Heart right ventricle (tissue), 16 donors: ENCODE results near the gene CSTF3. TPM values are rescaled to one million over a fixed set of nuclear protein-coding genes. Genes with fewer than 3 reads are reported as not detected.
A peak's percentile ranks its signal among the peaks of the same experiment; 100 is the strongest.

Experiments used
- ATAC-seq, 8 donors: fragments of 200-7000 bp; cut with Tn5 transposase; one replicate each; pipeline ENCODE4 v1.9.1; 2020; ENCODE audit warnings: mild to moderate bottlenecking in 8 of 8, moderate library complexity in 8 of 8, moderate number of reproducible peaks in 1 of 8
- DNase-seq, 2 donors: peaks; one replicate each; pipeline ENCODE4 v3.0.0-alpha.2; 2020
- H3K27ac ChIP-seq, 10 donors: fragments of 200-600 bp; sonication (generic) in 2 of 10; one replicate each; pipeline versions ENCODE4 v1.5.0 to v1.8.0; 2020 to 2022; ENCODE audit warnings: mild to moderate bottlenecking in 3 of 10
- H3K27me3 ChIP-seq, 7 donors: fragments of 200-600 bp; one replicate each; pipeline ENCODE4 v1.8.0; 2021 to 2022; ENCODE audit warnings: mild to moderate bottlenecking in 2 of 7
- H3K36me3 ChIP-seq, 9 donors: fragments of 200-600 bp; sonication (generic) in 1 of 9; one replicate each; pipeline versions ENCODE4 v1.5.0 to v1.8.0; 2020 to 2022; ENCODE audit warnings: mild to moderate bottlenecking in 2 of 9
- H3K4me1 ChIP-seq, 9 donors: fragments of 200-600 bp; sonication (generic) in 1 of 9; one replicate each; pipeline versions ENCODE4 v1.5.0 to v1.8.0; 2020 to 2022; ENCODE audit warnings: mild to moderate bottlenecking in 4 of 9
- H3K4me3 ChIP-seq, 10 donors: fragments of 200-600 bp; sonication (generic) in 2 of 10; one replicate each; pipeline versions ENCODE4 v1.5.0 to v1.8.0; 2020 to 2022; ENCODE audit warnings: mild to moderate bottlenecking in 7 of 10, moderate library complexity in 2 of 10
- H3K9me3 ChIP-seq, 11 donors: fragments of 200-600 bp in 10 of 11; sonication (generic) in 2 of 11; one replicate each; pipeline versions ENCODE4 v1.5.0 to v1.8.0; 2013 to 2022; ENCODE audit warnings: mild to moderate bottlenecking in 2 of 11, control low read depth in 1 of 11, moderate library complexity in 1 of 11
- WGBS, 2 donors: extraction: QIAGEN DNeasy Blood & Tissue Kit; methylation state at CpG; one replicate each; pipeline ENCODE4 v1.1.7; 2013; ENCODE audit warnings: inconsistent platforms in 1 of 2; 5-methylcytosine and 5-hydroxymethylcytosine counted together
- intact Hi-C, 10 donors: fragments of 100-400 bp; cut with DNase I; formaldehyde crosslinking; loops; one replicate each; pipeline versions ENCODE4 v1.11.1 to v1.14.2; 2022
- polyA plus RNA-seq, 2 donors: library from polyadenylated mRNA; stranded (reverse); fragments of 200-250 nt; gene quantifications; one replicate each; pipeline ENCODE4 v1.2.3, GENCODE V29; 2013
- total RNA-seq, 10 donors: library from RNA; stranded (reverse); fragmentation: NEBNext Ultra II Directional in 3 of 10; extraction: Animal tissue kit (Norgen Biotek cat#: 25700) in 3 of 10; gene quantifications; one replicate each; pipeline versions ENCODE4 v1.2.1 to v1.2.4, GENCODE V29; 2021 to 2023
- TF ChIP-seq, protein P1 (sequence below), 9 donors: fragments of 200-600 bp; sonication (generic) in 2 of 9; IDR thresholded peaks; one replicate each; pipeline versions ENCODE4 v1.5.0 to v1.8.0; 2021 to 2022; ENCODE audit warnings: antibody characterized with exemption in 9 of 9, mild to moderate bottlenecking in 5 of 9, moderate library complexity in 1 of 9
- donor health status: Arrhythmogenic right ventricular cardiomyopathy.
- donor health status: ischemic (EF 13 %, LVEDD 7.1; RV severe dilation, severe dysfunction).
- donor health status: healthy with polysubstance abuse.
- donor health status: DM: no; HTN: yes; CAD: no.
- donor health status: DM: no; HTN: no; CAD: no.
- donor health status: ischemic (EF 25% LVEDD 6.9; RV normal size, moderate dysfunction).
- donor health status: ischemic (EF 25% LVEDD 5.7; RV mildly dilated, moderate dysfunction).
- donor health status: healthy.
- donor health status: DM: yes; HTN: yes; CAD: no.
- donor health status: Ischemic cardiomyopathy.
- donor health status: ischemic (EF 35%, LVEDD 5.7; RV mildly dilated, moderate dysfunction).
- donor health status: nonischemic (EF 11% LVEDD 7.7; RV severe dilation, severe dysfunction).
- donor health status: DM: yes; HTN: yes; CAD: no.
- donor health status: PGD.
- donor health status: ischemic (EF 29% LVEDD 5.4; RV normal size, mild dysfunction).
- donor health status: nonischemic (EF 23%, LVEDD 6.1; RV moderate dilation, normal function).

CSTF3 gene
- total and polyA plus RNA-seq, 12 donors: 8.6 to 46.1 (median 12.7) TPM

DNA sequence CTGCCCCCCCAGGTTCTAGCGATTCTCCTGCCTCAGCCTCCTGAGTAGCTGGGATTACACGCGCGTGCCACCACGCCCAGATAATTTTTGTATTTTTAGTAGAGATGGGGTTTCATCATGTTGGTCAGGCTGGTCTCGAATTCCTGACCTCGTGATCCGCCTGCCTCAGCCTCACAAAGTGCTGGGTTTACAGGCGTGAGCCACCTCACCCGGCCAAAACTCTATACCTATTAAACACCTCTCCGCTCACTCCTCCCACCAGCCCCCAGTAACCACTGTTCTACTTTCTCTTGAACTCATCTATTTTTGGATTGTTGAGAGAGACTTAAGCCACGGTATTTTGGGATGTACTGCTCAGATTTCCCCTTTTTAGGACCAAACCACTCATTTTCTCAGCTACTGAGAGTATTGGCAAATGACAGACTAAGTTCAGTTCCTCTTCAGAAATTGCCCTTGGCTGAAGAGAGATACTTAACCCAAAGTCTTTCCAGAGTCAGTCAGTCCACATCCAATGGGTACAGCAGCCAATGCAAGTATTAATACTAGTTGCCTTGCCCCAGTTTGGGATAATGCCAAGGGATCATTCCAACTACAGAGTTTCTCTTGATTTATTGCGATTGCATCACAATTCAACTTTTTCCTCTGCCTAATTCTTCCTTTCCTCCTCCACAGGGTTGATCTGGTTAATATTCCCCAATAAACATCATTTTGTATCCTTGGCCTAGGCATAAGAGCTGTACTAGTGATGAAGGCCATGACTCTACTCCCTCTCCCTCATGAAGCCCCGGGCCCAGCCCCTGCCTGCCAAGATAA lies 36.8 kb upstream of the CSTF3 start:
- peak overlapping the region in 1 of 10 donors; percentile 36 for H3K27ac ChIP-seq
- TF ChIP-seq, protein P1, sequence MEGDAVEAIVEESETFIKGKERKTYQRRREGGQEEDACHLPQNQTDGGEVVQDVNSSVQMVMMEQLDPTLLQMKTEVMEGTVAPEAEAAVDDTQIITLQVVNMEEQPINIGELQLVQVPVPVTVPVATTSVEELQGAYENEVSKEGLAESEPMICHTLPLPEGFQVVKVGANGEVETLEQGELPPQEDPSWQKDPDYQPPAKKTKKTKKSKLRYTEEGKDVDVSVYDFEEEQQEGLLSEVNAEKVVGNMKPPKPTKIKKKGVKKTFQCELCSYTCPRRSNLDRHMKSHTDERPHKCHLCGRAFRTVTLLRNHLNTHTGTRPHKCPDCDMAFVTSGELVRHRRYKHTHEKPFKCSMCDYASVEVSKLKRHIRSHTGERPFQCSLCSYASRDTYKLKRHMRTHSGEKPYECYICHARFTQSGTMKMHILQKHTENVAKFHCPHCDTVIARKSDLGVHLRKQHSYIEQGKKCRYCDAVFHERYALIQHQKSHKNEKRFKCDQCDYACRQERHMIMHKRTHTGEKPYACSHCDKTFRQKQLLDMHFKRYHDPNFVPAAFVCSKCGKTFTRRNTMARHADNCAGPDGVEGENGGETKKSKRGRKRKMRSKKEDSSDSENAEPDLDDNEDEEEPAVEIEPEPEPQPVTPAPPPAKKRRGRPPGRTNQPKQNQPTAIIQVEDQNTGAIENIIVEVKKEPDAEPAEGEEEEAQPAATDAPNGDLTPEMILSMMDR (IDR thresholded peaks at IDR 0.05): no peak
- no peaks in the 10 kb centered on the region for H3K36me3 ChIP-seq
- no peak for ATAC-seq
- DNase-seq: no peak
- peak overlapping the region in 1 of 10 donors; percentile 22 for H3K4me3 ChIP-seq
- no peaks in the 10 kb centered on the region for H3K9me3 ChIP-seq
- 85 to 92% methylated on average over 14 of the region's 14 CpGs for WGBS, 2 donors
- H3K4me1 ChIP-seq: peaks cover 0 to 19% (median 0%) of the 10 kb centered on the region in 9 donors
- H3K27me3 ChIP-seq: no peaks in the 10 kb centered on the region
- intact Hi-C loops: no loop called here

DNA sequence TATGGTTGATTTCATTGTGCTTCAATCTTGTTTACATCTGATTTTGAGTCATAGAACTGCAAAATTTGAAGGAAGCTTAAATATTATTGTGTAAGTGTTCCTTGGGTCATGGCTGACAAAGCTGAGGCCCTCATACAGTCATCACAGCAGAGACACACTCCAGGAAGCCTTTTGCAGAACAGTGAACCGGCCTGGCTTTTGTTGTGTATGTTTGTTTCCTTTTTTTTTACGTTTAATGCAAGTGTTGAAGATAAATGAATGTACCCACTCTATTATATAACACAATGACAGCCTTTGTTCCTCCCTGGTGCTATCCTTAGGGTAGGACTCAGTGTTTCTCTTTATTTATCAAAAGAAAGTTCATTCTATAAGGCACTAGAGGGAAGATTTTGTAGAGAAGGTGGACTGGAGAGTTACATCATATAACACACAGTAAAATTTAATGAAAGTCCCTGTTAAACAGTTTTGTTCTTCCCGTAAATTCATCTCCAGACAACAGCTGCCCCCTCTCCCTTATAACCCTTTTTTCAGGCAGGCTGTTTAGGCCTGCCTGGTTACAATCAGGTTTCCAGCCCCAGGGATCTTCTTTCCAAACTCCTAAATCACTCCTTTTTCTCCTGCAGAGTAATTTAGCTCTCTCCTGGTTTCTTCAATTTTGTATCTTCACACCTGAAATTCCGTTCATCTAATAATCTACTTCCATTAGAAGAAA lies 34.3 kb upstream of the CSTF3 start:
- TF ChIP-seq, protein P1 (IDR thresholded peaks at IDR 0.05): no peak
- peaks cover 0 to 19% (median 0%) of the 10 kb centered on the region in 9 donors for H3K4me1 ChIP-seq
- intact Hi-C loops: no loop called here
- H3K27me3 ChIP-seq: no peaks in the 10 kb centered on the region
- DNase-seq (no peak), ATAC-seq (no peak)
- WGBS, 2 donors: 76 to 79% methylated on average over 4 of the region's 4 CpGs
- H3K4me3 ChIP-seq: no peak overlapping the region
- H3K27ac ChIP-seq: peak overlapping the region in 1 of 10 donors; percentile 41
- H3K9me3 ChIP-seq: no peaks in the 10 kb centered on the region
- H3K36me3 ChIP-seq: no peaks in the 10 kb centered on the region

DNA sequence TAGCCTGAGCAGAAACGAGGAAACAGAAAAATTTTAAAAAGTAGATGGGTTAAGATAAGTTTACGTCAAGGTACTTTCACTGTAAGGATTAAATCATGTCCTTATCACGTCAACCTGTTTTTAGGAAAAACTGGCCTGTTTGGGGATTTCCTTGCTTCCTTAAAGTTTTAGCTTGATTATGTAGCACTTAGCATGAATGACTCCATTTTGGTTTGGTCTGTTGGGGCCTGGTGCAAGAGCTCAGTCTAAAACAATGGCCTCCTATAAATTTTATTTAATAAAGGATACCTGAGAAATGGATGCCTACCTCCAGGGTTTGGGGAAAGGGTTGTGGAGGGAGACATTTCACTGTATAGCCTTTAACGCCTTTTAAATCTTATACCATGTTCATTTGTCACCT lies 33.2 kb upstream of the CSTF3 start:
- no peak overlapping the region for H3K27ac ChIP-seq
- WGBS, 2 donors: 86 to 97% methylated on average over 4 of the region's 4 CpGs
- H3K4me3 ChIP-seq: no peak overlapping the region
- H3K36me3 ChIP-seq: no peaks in the 10 kb centered on the region
- TF ChIP-seq, protein P1 (IDR thresholded peaks at IDR 0.05): no peak
- no peak for DNase-seq
- intact Hi-C loops: no loop called here
- H3K4me1 ChIP-seq: peaks cover 0 to 19% (median 0%) of the 10 kb centered on the region in 9 donors
- no peak for ATAC-seq
- H3K9me3 ChIP-seq: no peaks in the 10 kb centered on the region
- no peaks in the 10 kb centered on the region for H3K27me3 ChIP-seq

DNA sequence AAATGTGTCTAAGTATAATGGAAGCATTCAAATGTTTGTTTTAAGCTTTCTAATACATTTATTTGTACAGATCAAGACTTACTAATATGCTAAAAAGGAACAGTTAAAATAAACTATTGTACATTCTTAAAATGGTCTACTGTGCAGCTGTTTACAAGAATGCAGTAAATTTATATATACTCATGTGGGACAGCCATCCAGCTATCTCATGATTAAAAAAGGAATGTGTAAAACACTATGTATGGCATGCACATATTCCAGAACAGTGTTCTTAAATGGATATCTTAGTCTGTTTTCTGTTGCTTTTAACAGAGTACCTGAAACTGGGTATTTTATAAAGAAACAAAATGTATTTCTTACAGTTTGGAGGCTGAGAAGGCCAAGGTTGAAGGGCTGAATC lies 30.2 kb upstream of the CSTF3 start:
- Histone ChIP-seq H3K4me3 (no peak overlapping the region), H3K27ac (no peak overlapping the region), H3K36me3 (no peaks in the 10 kb centered on the region), H3K4me1 (peaks cover 0 to 13% (median 0%) of the 10 kb centered on the region in 9 donors), H3K9me3 (no peaks in the 10 kb centered on the region), H3K27me3 (no peaks in the 10 kb centered on the region)
- intact Hi-C loops: no loop called here
- DNase-seq (no peak), ATAC-seq (no peak)
- TF ChIP-seq, protein P1 (IDR thresholded peaks at IDR 0.05): no peak
